AG04450 (cell line): Measurements from ENCODE around the gene FAXDC2. TPM values are rescaled to one million over a fixed set of nuclear protein-coding genes. Genes with fewer than 3 reads are reported as not detected.

ENCODE experiments used
- CTCF ChIA-PET: fragments of 300-600, 350-600 bp; formaldehyde crosslinking; extraction: SDS; loops from one replicate; lab custom pipeline; 2022; ENCODE audit warnings: antibody characterized with exemption, inconsistent platforms; lab: Charles Lee
- POLR2A ChIA-PET: fragments of 350-600 bp; formaldehyde crosslinking; extraction: SDS; loops from one replicate; lab custom pipeline; 2021; ENCODE audit warnings: antibody characterized with exemption, inconsistent platforms; lab: Yijun Ruan, JAX
- DNase-seq: peaks from one replicate; pipeline ENCODE4 v3.0.0-alpha.2; 2011; ENCODE audit warnings: low read depth, low spot score
- H3K27ac ChIP-seq: one replicate; pipeline ENCODE4 v1.5.1; 2012; ENCODE audit warnings: low read depth, low read length, control low read depth
- H3K27me3 ChIP-seq: one replicate; pipeline ENCODE4 v1.6.0; 2012; ENCODE audit warnings: low read length; ENCODE audit not compliant: control insufficient read depth, insufficient read depth
- H3K4me3 ChIP-seq: 2 replicates; pipeline ENCODE4 v1.5.1; 2011; ENCODE audit warnings: mild to moderate bottlenecking, low read depth, low read length, control low read depth
- H3K9me3 ChIP-seq: 2 replicates; pipeline ENCODE4 v1.5.1; 2012; ENCODE audit warnings: low read length; ENCODE audit not compliant: control insufficient read depth, insufficient read depth
- CTCF ChIP-seq: IDR thresholded peaks from 2 replicates; pipeline ENCODE4 v1.5.1; 2011; ENCODE audit warnings: low read depth, low read length, control low read depth, inconsistent platforms
- polyA plus RNA-seq: library from polyadenylated mRNA; depleted of rRNA; stranded (reverse); fragments of >200 nt; gene quantifications from 2 replicates; pipeline ENCODE4 v1.2.3, GENCODE V29; 2011

The FAXDC2 gene
- polyA plus RNA-seq, 1 experiment: 21.1 TPM

DNA sequence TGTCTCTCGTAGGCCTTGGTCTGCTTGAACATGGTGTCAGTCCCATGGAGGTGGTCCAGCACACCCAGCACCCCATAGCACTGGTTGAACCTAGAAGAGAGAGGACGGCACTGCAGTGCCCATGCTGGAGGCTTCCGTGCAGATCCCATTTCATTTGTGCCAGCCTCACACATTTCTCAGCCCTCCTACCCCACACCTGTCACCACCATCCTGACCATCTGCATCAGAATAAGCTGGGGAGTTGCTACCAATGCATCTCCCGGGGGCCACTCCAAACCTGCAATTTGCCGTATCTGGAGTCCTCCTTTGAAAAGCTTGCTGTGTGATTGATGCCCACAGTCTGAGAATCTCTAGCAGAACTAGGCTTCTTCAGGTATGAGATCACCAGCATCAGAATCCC is 30.0 kb downstream of the FAXDC2 start:
- Histone ChIP-seq H3K9me3 (no peaks in the 10 kb centered on the region), H3K4me3 (no peak overlapping the region), H3K27ac (no peak overlapping the region), H3K27me3 (no peaks in the 10 kb centered on the region)
- ChIA-PET POLR2A (interaction anchor here (0.6 kb wide), 1 partner anchor 168 kb away, joined by 4 read pairs; no protein-coding TSS in a partner anchor), CTCF (no interaction called here)
- no peak for TF ChIP-seq CTCF
- DNase-seq: no peak

GRCh38 chr5:154819546-154819945 is 30.9 kb downstream of the FAXDC2 start:
- no peaks in the 10 kb centered on the region for H3K27me3 ChIP-seq
- no peak overlapping the region for H3K4me3 ChIP-seq
- TF ChIP-seq CTCF: no peak
- no peaks in the 10 kb centered on the region for H3K9me3 ChIP-seq
- POLR2A ChIA-PET: interaction anchor here (0.6 to 1.1 kb wide), 2 partner anchors 137 to 167 kb away, joined by 4 to 5 read pairs; no protein-coding TSS in a partner anchor
- H3K27ac ChIP-seq: no peak overlapping the region
- CTCF ChIA-PET: interaction anchor here (0.5 to 0.9 kb wide), 2 partner anchors 10 to 169 kb away, joined by 3 to 5 read pairs; no protein-coding TSS in a partner anchor
- no peak for DNase-seq

GRCh38 chr5:154818471-154819116 is 31.8 kb downstream of the FAXDC2 start:
- no peak overlapping the region for H3K4me3 ChIP-seq

DNA sequence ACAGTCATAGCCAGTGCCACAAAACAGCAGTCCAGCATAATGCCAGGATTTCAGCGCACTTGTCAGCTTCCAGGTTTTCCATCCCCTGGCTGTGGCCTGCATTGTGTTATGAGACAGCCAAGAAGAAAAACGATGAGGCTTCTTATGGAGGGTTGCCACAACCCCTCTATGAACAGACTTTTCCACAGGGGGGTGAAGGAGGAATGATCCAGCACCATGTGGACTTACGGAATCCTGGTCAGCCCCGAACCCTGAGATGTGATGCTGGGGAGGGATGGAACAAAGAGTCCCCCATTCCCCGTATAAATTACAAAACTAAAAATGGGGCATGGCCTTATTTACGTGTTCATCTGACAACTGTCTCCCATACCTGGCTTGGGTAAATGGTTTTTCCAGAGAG is 32.6 kb downstream of the FAXDC2 start:
- Histone ChIP-seq H3K27ac (no peak overlapping the region), H3K27me3 (no peaks in the 10 kb centered on the region), H3K9me3 (no peaks in the 10 kb centered on the region), H3K4me3 (no peak overlapping the region)
- ChIA-PET POLR2A (interaction anchor here (0.7 kb wide), 1 partner anchor 171 kb away, joined by 3 read pairs; no protein-coding TSS in a partner anchor), CTCF (interaction anchor here (0.5 to 1.9 kb wide), 2 partner anchors 167 to 744 kb away, joined by 3 to 5 read pairs; no protein-coding TSS in a partner anchor)
- DNase-seq: no peak
- TF ChIP-seq CTCF: no peak

More at GRCh38 chr5:154818471-154819116, 31.8 kb downstream of the FAXDC2 start:
- Histone ChIP-seq H3K27me3 (no peaks in the 10 kb centered on the region), H3K9me3 (no peaks in the 10 kb centered on the region), H3K27ac (no peak overlapping the region)
- CTCF ChIA-PET: interaction anchor here (0.9 kb wide), 1 partner anchor 168 kb away, joined by 3 read pairs; no protein-coding TSS in a partner anchor
- POLR2A ChIA-PET: interaction anchor here (0.7 to 1.1 kb wide), 2 partner anchors 136 to 172 kb away, joined by 3 to 5 read pairs; no protein-coding TSS in a partner anchor
- DNase-seq: no peak
- TF ChIP-seq CTCF: no peak
